Measurements from ENCODE around the gene FARS2. TPM values are rescaled to one million over a fixed set of nuclear protein-coding genes. Genes with fewer than 3 reads are reported as not detected.
A peak's percentile ranks its signal among the peaks of the same experiment; 100 is the strongest.

The FARS2 gene
- total and polyA plus RNA-seq, 2 of the 13 experiments (the other 11 are each of a cell fraction or from before 2014, with no cell fraction given): 15.4 to 26.0 TPM

DNA sequence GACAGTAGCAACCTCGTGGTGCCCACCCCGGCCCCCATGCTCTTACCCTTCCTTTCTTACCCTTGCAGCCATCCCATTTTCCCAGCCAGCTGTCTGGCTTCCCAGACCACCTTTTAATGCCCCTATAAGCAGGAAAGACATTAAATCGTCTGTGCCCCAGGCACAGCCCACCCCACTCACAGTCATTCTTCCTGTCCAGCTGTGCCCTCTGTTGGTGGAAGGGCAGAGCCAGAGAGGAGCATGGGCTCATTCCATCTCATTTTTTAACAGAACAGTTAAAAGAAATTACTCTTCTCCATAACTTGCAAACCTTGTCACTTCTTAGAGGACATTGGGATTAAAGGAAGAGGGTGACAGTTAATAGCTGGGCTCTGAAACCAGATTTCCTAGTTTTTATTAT lies 504.9 kb downstream of the FARS2 start (continued):
- TF ChIP-seq, protein P1, sequence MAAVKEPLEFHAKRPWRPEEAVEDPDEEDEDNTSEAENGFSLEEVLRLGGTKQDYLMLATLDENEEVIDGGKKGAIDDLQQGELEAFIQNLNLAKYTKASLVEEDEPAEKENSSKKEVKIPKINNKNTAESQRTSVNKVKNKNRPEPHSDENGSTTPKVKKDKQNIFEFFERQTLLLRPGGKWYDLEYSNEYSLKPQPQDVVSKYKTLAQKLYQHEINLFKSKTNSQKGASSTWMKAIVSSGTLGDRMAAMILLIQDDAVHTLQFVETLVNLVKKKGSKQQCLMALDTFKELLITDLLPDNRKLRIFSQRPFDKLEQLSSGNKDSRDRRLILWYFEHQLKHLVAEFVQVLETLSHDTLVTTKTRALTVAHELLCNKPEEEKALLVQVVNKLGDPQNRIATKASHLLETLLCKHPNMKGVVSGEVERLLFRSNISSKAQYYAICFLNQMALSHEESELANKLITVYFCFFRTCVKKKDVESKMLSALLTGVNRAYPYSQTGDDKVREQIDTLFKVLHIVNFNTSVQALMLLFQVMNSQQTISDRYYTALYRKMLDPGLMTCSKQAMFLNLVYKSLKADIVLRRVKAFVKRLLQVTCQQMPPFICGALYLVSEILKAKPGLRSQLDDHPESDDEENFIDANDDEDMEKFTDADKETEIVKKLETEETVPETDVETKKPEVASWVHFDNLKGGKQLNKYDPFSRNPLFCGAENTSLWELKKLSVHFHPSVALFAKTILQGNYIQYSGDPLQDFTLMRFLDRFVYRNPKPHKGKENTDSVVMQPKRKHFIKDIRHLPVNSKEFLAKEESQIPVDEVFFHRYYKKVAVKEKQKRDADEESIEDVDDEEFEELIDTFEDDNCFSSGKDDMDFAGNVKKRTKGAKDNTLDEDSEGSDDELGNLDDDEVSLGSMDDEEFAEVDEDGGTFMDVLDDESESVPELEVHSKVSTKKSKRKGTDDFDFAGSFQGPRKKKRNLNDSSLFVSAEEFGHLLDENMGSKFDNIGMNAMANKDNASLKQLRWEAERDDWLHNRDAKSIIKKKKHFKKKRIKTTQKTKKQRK (IDR thresholded peaks at IDR 0.05; ENCODE audit: low read length): no peak
- TF ChIP-seq HHEX (CRISPR knock-in tag; IDR thresholded peaks at IDR 0.05): no peak
- peak; percentile 66 for TF ChIP-seq STAG1 (CRISPR knock-in tag; IDR thresholded peaks at IDR 0.05)
- TF ChIP-seq ZNF780A (CRISPR knock-in tag; IDR thresholded peaks at IDR 0.05): no peak
- no peak for TF ChIP-seq KLF13 (CRISPR knock-in tag; IDR thresholded peaks at IDR 0.05)
- TF ChIP-seq, protein P2, sequence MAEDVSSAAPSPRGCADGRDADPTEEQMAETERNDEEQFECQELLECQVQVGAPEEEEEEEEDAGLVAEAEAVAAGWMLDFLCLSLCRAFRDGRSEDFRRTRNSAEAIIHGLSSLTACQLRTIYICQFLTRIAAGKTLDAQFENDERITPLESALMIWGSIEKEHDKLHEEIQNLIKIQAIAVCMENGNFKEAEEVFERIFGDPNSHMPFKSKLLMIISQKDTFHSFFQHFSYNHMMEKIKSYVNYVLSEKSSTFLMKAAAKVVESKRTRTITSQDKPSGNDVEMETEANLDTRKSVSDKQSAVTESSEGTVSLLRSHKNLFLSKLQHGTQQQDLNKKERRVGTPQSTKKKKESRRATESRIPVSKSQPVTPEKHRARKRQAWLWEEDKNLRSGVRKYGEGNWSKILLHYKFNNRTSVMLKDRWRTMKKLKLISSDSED (CRISPR knock-in tag; IDR thresholded peaks at IDR 0.05): no peak
- TF ChIP-seq, protein P3, sequence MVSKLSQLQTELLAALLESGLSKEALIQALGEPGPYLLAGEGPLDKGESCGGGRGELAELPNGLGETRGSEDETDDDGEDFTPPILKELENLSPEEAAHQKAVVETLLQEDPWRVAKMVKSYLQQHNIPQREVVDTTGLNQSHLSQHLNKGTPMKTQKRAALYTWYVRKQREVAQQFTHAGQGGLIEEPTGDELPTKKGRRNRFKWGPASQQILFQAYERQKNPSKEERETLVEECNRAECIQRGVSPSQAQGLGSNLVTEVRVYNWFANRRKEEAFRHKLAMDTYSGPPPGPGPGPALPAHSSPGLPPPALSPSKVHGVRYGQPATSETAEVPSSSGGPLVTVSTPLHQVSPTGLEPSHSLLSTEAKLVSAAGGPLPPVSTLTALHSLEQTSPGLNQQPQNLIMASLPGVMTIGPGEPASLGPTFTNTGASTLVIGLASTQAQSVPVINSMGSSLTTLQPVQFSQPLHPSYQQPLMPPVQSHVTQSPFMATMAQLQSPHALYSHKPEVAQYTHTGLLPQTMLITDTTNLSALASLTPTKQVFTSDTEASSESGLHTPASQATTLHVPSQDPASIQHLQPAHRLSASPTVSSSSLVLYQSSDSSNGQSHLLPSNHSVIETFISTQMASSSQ (IDR thresholded peaks at IDR 0.05; ENCODE audit: low read depth): no peak
- TF ChIP-seq, protein P3 (CRISPR knock-in tag; IDR thresholded peaks at IDR 0.05; ENCODE audit: borderline replicate concordance): no peak
- TF ChIP-seq, protein P4, sequence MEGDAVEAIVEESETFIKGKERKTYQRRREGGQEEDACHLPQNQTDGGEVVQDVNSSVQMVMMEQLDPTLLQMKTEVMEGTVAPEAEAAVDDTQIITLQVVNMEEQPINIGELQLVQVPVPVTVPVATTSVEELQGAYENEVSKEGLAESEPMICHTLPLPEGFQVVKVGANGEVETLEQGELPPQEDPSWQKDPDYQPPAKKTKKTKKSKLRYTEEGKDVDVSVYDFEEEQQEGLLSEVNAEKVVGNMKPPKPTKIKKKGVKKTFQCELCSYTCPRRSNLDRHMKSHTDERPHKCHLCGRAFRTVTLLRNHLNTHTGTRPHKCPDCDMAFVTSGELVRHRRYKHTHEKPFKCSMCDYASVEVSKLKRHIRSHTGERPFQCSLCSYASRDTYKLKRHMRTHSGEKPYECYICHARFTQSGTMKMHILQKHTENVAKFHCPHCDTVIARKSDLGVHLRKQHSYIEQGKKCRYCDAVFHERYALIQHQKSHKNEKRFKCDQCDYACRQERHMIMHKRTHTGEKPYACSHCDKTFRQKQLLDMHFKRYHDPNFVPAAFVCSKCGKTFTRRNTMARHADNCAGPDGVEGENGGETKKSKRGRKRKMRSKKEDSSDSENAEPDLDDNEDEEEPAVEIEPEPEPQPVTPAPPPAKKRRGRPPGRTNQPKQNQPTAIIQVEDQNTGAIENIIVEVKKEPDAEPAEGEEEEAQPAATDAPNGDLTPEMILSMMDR (CRISPR knock-in tag; IDR thresholded peaks at IDR 0.05): peak; percentile 63

All from HepG2 (cell line).